ENCODE measurements around the gene TUBB2B. TPM values are rescaled to one million over a fixed set of nuclear protein-coding genes. Genes with fewer than 3 reads are reported as not detected.
"Not testable (repeated sequence)": the region's sequence is repeated elsewhere in the genome, so short reads cannot be mapped to it uniquely, and the experiment has no call there.

Gene TUBB2B
- total and polyA plus RNA-seq, 2 donors (not counting 1 experiment from before 2014, with no cell fraction given): 3.8 to 5.2 TPM

- no peak for TF ChIP-seq CTCF (conservative IDR thresholded peaks at IDR 0.05 in 1 of 2, IDR thresholded peaks at IDR 0.05 in 1 of 2; ENCODE audit: low read depth in 1 of 2, low read length in 2 of 2)
- TF ChIP-seq EZH2 (IDR thresholded peaks at IDR 0.05; ENCODE audit: low read length, missing control alignments): no peak
These were observed 20.0 kb upstream of the TUBB2B start for GRCh38 chr6:3247255-3248146.

GRCh38 chr6:3245216-3245615 lies 17.8 kb upstream of the TUBB2B start:
- Histone ChIP-seq H3K79me2 (ENCODE audit: control insufficient read depth, insufficient read depth, low read length) (no peaks in the 10 kb centered on the region), H3K27ac (ENCODE audit: insufficient read depth, low read length) (no peak overlapping the region), H3K27me3 (ENCODE audit: control insufficient read depth, insufficient read depth, low read length) (peaks cover 3% of the 10 kb centered on the region), H3K9me3 (ENCODE audit: control insufficient read depth, insufficient read depth, low read depth, low read length) (no peaks in the 10 kb centered on the region), H3K9ac (ENCODE audit: insufficient read depth, low read length) (no peak overlapping the region), H4K20me1 (ENCODE audit: control insufficient read depth, extremely low read depth, insufficient read depth, low read length) (no peaks in the 10 kb centered on the region), H3K36me3 (ENCODE audit: control insufficient read depth, insufficient read depth, low read length) (no peaks in the 10 kb centered on the region), H3K4me1 (ENCODE audit: control insufficient read depth, extremely low read depth, insufficient read depth, low read length) (peaks cover 11% of the 10 kb centered on the region), H3K4me2 (ENCODE audit: extremely low read depth, insufficient read depth, low read length) (no peak overlapping the region), H3K4me3 (replicated peaks in 1 of 4; ENCODE audit: control extremely low read depth in 1 of 4, insufficient read depth in 1 of 4, low read depth in 3 of 4, low read length in 4 of 4) (no peak overlapping the region), H2AFZ (ENCODE audit: low read length) (no peak overlapping the region)
- DNase-seq (ENCODE audit: low read depth in 2 of 2): no peak
- no peak for TF ChIP-seq CTCF (conservative IDR thresholded peaks at IDR 0.05 in 1 of 2, IDR thresholded peaks at IDR 0.05 in 1 of 2; ENCODE audit: low read depth in 1 of 2, low read length in 2 of 2)
- TF ChIP-seq EZH2 (IDR thresholded peaks at IDR 0.05; ENCODE audit: low read length, missing control alignments): no peak

More at GRCh38 chr6:3247255-3248146, 20.0 kb upstream of the TUBB2B start:
- peaks cover 3% of the 10 kb centered on the region for H3K27me3 ChIP-seq (ENCODE audit: control insufficient read depth, insufficient read depth, low read length)
- no peaks in the 10 kb centered on the region for H3K36me3 ChIP-seq (ENCODE audit: control insufficient read depth, insufficient read depth, low read length)
- no peak overlapping the region for H3K9ac ChIP-seq (ENCODE audit: insufficient read depth, low read length)
- H3K9me3 ChIP-seq (ENCODE audit: control insufficient read depth, insufficient read depth, low read depth, low read length): no peaks in the 10 kb centered on the region
- no peaks in the 10 kb centered on the region for H4K20me1 ChIP-seq (ENCODE audit: control insufficient read depth, extremely low read depth, insufficient read depth, low read length)
- H3K4me2 ChIP-seq (ENCODE audit: extremely low read depth, insufficient read depth, low read length): peak overlapping the region; percentile 95
- DNase-seq (ENCODE audit: low read depth in 2 of 2): peak; percentile 80 to 98
- no peaks in the 10 kb centered on the region for H3K79me2 ChIP-seq (ENCODE audit: control insufficient read depth, insufficient read depth, low read length)
- H3K4me1 ChIP-seq (ENCODE audit: control insufficient read depth, extremely low read depth, insufficient read depth, low read length): peaks cover 11% of the 10 kb centered on the region
- peak overlapping the region; percentile 27 to 44 (median 36) for H3K4me3 ChIP-seq (replicated peaks in 1 of 4; ENCODE audit: control extremely low read depth in 1 of 4, insufficient read depth in 1 of 4, low read depth in 3 of 4, low read length in 4 of 4)
- peak overlapping the region; percentile 8 for H3K27ac ChIP-seq (ENCODE audit: insufficient read depth, low read length)
- peak overlapping the region; percentile 69 for H2AFZ ChIP-seq (ENCODE audit: low read length)

GRCh38 chr6:3244832-3245161 lies 17.3 kb upstream of the TUBB2B start:
- not testable (repeated sequence) for H4K20me1 ChIP-seq (ENCODE audit: control insufficient read depth, extremely low read depth, insufficient read depth, low read length); H3K9me3 ChIP-seq (ENCODE audit: control insufficient read depth, insufficient read depth, low read depth, low read length); H3K27ac ChIP-seq (ENCODE audit: insufficient read depth, low read length); H3K9ac ChIP-seq (ENCODE audit: insufficient read depth, low read length); DNase-seq (ENCODE audit: low read depth in 2 of 2); H3K27me3 ChIP-seq (ENCODE audit: control insufficient read depth, insufficient read depth, low read length); H3K36me3 ChIP-seq (ENCODE audit: control insufficient read depth, insufficient read depth, low read length); H3K79me2 ChIP-seq (ENCODE audit: control insufficient read depth, insufficient read depth, low read length); H3K4me3 ChIP-seq (replicated peaks in 1 of 4; ENCODE audit: control extremely low read depth in 1 of 4, insufficient read depth in 1 of 4, low read depth in 3 of 4, low read length in 4 of 4); H3K4me2 ChIP-seq (ENCODE audit: extremely low read depth, insufficient read depth, low read length); H2AFZ ChIP-seq (ENCODE audit: low read length)
- peaks cover 11% of the 10 kb centered on the region for H3K4me1 ChIP-seq (ENCODE audit: control insufficient read depth, extremely low read depth, insufficient read depth, low read length)
